Skeletal muscle tissue (tissue), 4 donors: ENCODE data around the gene PDSS2. TPM values are rescaled to one million over a fixed set of nuclear protein-coding genes. Genes with fewer than 3 reads are reported as not detected.

Experiments used
- H3K27ac ChIP-seq: one replicate; pipeline ENCODE4 v1.7.0; 2013; ENCODE audit warnings: mild to moderate bottlenecking, low read depth, low read length, inconsistent platforms
- H3K27me3 ChIP-seq, 3 donors: one replicate each; pipeline ENCODE4 v1.7.0; 2013; ENCODE audit warnings: low read length in 3 of 3; ENCODE audit not compliant: control insufficient read depth in 3 of 3, insufficient read depth in 3 of 3
- H3K36me3 ChIP-seq, 3 donors: one replicate each; pipeline ENCODE4 v1.7.0; 2013; ENCODE audit warnings: low read length in 3 of 3; ENCODE audit not compliant: control insufficient read depth in 3 of 3, insufficient read depth in 3 of 3
- H3K4me1 ChIP-seq, 3 donors: one replicate each; pipeline ENCODE4 v1.7.0; 2013; ENCODE audit warnings: low read length in 3 of 3, mild to moderate bottlenecking in 3 of 3; ENCODE audit not compliant: control insufficient read depth in 3 of 3, insufficient read depth in 3 of 3
- H3K4me3 ChIP-seq, 3 donors: one replicate each; pipeline ENCODE4 v1.7.0; 2013; ENCODE audit warnings: low read length in 3 of 3
- H3K9ac ChIP-seq, 3 donors: one replicate each; pipeline ENCODE4 v1.7.0; 2013; ENCODE audit warnings: low read length in 3 of 3, mild to moderate bottlenecking in 3 of 3, moderate library complexity in 2 of 3, low read depth in 1 of 3
- H3K9me3 ChIP-seq, 3 donors: one replicate each; pipeline ENCODE4 v1.7.0; 2013; ENCODE audit warnings: low read length in 3 of 3; ENCODE audit not compliant: control insufficient read depth in 3 of 3
- total RNA-seq: library from RNA; depleted of rRNA; stranded (reverse); fragments of >200 nt; gene quantifications from one replicate; pipeline ENCODE4 v1.2.3, GENCODE V29; 2014
- donor health status: Osteomylitis.

The PDSS2 gene
- total RNA-seq, 1 donor from 2014 or later: 6.8 TPM

DNA sequence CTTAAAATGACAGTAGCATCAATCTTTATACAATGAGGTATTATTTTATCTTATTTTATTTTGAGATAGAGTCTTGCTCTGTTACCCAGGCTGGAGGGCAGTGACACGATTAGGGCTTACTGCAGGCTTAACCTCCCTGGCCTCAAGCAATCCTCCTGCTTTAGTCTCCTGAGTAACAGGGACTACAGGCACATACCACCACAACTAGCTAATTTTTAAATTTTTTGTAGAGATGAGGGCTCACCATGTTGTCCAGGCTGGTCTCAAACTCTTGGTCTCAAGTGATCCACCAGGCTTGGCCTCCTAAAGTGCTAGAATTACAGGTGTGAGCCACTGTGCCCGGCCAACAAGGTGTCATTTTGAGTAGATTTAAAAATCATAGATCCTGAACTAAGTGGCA is 125.9 kb downstream of the PDSS2 start:
- Histone ChIP-seq H3K36me3 (peaks cover 0 to 5% (median 0%) of the 10 kb centered on the region in 3 donors), H3K27me3 (no peaks in the 10 kb centered on the region), H3K27ac (no peak overlapping the region), H3K4me1 (peaks cover 0 to 4% (median 0%) of the 10 kb centered on the region in 3 donors), H3K9me3 (no peaks in the 10 kb centered on the region), H3K9ac (no peak overlapping the region), H3K4me3 (no peak overlapping the region)

DNA sequence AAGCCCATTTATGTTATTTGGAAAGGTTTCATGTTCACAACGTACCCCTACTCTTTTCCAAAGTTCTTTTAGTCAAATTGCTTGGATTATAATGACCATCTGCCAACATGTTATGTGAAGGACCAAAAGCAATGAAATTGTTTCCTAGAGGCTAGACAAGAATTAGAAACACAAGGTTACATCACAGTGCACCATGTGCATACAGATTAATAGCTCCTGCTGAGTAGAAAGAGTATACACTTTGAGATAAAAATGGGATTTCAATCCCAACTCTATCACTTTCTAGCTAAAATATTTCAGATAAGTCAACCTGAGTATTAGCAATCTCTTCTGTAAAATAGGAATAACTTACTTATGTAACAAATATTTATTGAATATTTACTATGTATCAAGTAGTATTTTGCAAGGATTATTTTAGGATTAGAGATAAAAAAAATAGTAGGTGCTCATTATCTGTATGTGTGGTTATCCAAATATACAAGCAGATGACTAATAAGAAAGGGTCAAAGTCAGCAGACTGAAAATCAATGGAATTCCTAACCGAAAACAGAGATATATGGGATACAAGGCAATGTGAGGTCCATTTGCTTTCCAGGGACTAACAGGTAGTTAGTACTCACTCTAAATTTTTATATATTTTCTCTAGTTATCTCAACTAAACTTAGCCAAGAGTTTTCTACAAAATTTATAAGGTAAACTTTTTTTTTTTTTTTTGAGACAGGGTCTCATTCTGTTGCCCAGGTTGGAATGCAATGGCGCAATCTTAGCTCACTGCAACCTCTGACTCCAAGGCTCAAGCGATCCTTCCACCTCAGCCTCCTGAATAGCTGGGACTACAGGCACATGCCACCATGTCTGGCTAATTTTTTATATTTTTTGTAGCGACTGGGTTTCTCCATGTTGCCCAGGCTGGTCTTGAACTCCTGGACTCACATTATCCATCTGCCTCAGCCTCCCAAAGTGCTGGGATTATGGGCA is 127.7 kb downstream of the PDSS2 start:
- Histone ChIP-seq H3K9me3 (no peaks in the 10 kb centered on the region), H3K27ac (no peak overlapping the region), H3K9ac (no peak overlapping the region), H3K4me1 (peaks cover 0 to 4% (median 0%) of the 10 kb centered on the region in 3 donors), H3K27me3 (no peaks in the 10 kb centered on the region), H3K36me3 (peaks cover 0 to 5% (median 0%) of the 10 kb centered on the region in 3 donors), H3K4me3 (no peak overlapping the region)

GRCh38 chr6:107330168-107330567 is 129.2 kb downstream of the PDSS2 start:
- H3K9me3 ChIP-seq: no peaks in the 10 kb centered on the region
- H3K4me1 ChIP-seq: peaks cover 0 to 4% (median 0%) of the 10 kb centered on the region in 3 donors
- no peak overlapping the region for H3K9ac ChIP-seq
- H3K36me3 ChIP-seq: peaks cover 0 to 5% (median 0%) of the 10 kb centered on the region in 3 donors
- H3K27me3 ChIP-seq: no peaks in the 10 kb centered on the region
- H3K27ac ChIP-seq: no peak overlapping the region
- H3K4me3 ChIP-seq: no peak overlapping the region

GRCh38 chr6:107329063-107329860 is 130.1 kb downstream of the PDSS2 start:
- no peak overlapping the region for H3K9ac ChIP-seq
- peaks cover 0 to 4% (median 0%) of the 10 kb centered on the region in 3 donors for H3K4me1 ChIP-seq
- no peak overlapping the region for H3K4me3 ChIP-seq
- H3K9me3 ChIP-seq: no peaks in the 10 kb centered on the region
- H3K36me3 ChIP-seq: peaks cover 0 to 4% (median 0%) of the 10 kb centered on the region in 3 donors
- no peaks in the 10 kb centered on the region for H3K27me3 ChIP-seq
- H3K27ac ChIP-seq: no peak overlapping the region

DNA sequence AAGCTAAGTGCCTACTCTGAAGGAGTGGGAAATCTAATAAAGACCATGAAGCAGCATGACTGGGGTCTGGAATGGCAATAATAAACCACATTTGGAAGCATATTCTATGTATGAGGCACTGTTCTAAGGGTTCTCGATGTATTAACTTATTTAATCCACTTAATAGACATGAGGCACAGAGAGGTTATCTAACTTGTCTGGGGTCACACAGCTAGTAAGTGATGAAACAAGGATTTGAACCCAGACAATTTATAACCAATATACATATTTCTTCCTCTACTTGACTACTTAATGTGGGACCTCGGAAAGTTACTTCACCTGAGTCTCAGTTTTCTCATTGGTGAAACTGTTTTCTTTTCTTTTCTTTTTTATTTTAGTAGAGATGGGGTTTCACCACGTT is 131.3 kb downstream of the PDSS2 start:
- no peak overlapping the region for H3K9ac ChIP-seq
- H3K4me3 ChIP-seq: no peak overlapping the region
- no peaks in the 10 kb centered on the region for H3K9me3 ChIP-seq
- peaks cover 0 to 4% (median 0%) of the 10 kb centered on the region in 3 donors for H3K4me1 ChIP-seq
- peaks cover 0 to 2% (median 0%) of the 10 kb centered on the region in 3 donors for H3K36me3 ChIP-seq
- H3K27ac ChIP-seq: no peak overlapping the region
- H3K27me3 ChIP-seq: no peaks in the 10 kb centered on the region

- H3K4me3 ChIP-seq: no peak overlapping the region
- no peaks in the 10 kb centered on the region for H3K36me3 ChIP-seq
- no peaks in the 10 kb centered on the region for H3K9me3 ChIP-seq
- no peaks in the 10 kb centered on the region for H3K4me1 ChIP-seq
- no peak overlapping the region for H3K9ac ChIP-seq
- H3K27me3 ChIP-seq: no peaks in the 10 kb centered on the region
- no peak overlapping the region for H3K27ac ChIP-seq
These were observed 136.1 kb downstream of the PDSS2 start for GRCh38 chr6:107323133-107323785.

- H3K36me3 ChIP-seq: no peaks in the 10 kb centered on the region
- H3K4me1 ChIP-seq: no peaks in the 10 kb centered on the region
- H3K27me3 ChIP-seq: no peaks in the 10 kb centered on the region
- no peaks in the 10 kb centered on the region for H3K9me3 ChIP-seq
- no peak overlapping the region for H3K4me3 ChIP-seq
- H3K9ac ChIP-seq: no peak overlapping the region
- no peak overlapping the region for H3K27ac ChIP-seq
These were observed 137.6 kb downstream of the PDSS2 start for GRCh38 chr6:107321793-107322192.

DNA sequence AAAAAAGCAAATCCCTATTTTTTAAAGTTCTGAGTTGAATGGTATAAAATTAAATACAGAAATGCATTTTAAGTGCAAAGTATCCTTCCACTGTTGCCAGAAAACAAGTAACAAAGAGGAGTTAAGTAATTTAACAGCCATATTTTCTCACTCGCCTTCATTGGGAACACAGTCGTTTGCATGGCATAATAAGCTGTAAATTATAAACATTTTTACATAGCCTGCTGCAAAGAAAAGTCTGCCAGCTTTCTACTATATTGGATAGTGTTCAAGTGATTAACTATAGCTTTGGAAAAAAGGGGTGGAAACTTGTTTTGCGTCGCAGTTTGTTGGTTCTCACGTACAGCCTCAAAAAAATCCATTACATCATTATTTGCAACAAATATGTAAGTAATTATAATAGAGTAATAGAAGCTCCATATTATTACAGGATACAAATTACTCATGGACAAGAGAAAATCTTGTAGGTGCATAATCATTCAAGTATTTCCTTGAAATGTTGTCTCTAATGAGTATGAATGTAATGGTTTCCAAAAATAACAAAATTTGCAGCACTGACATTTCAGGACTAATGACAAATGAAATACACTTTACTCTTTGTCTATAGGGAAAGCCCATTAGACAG is 139.3 kb downstream of the PDSS2 start:
- no peaks in the 10 kb centered on the region for H3K9me3 ChIP-seq
- no peaks in the 10 kb centered on the region for H3K4me1 ChIP-seq
- H3K36me3 ChIP-seq: no peaks in the 10 kb centered on the region
- no peak overlapping the region for H3K27ac ChIP-seq
- H3K9ac ChIP-seq: no peak overlapping the region
- H3K27me3 ChIP-seq: no peaks in the 10 kb centered on the region
- no peak overlapping the region for H3K4me3 ChIP-seq

DNA sequence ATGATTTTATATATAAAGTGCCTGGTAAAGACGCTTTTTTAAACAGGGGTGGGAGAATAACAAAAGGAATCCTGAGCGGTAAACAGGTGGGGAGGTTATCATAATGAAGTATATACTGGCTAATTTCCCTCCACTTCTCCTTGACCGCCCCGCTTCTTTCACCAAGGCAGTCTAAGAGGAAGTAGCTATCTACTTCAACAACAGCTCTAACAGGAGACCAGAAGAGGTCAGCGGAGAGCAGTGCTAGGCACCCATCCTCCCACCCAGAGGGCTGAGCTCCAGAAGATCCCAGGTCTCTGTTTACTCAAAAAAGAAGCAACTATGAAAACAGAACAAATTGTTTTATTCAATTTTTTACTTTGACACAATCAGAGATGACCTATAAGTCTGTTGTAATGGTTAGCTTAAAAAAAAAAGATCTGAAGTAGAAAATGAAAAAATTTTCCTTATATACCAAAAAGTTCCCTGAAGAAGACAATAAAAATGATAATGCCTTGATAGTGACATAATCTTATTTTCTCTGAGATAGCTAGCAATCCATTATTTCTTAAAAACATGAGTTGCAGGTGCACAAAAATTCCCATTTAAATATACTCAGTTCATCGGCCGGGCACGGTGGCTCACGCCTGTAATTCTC is 141.1 kb downstream of the PDSS2 start:
- no peak overlapping the region for H3K4me3 ChIP-seq
- no peak overlapping the region for H3K9ac ChIP-seq
- H3K27me3 ChIP-seq: no peaks in the 10 kb centered on the region
- H3K4me1 ChIP-seq: peaks cover 0 to 2% (median 0%) of the 10 kb centered on the region in 3 donors
- H3K9me3 ChIP-seq: no peaks in the 10 kb centered on the region
- H3K27ac ChIP-seq: no peak overlapping the region
- no peaks in the 10 kb centered on the region for H3K36me3 ChIP-seq
